WTC11 (cell line): ENCODE measurements around the gene PODN. TPM values are rescaled to one million over a fixed set of nuclear protein-coding genes. Genes with fewer than 3 reads are reported as not detected.

Source experiments
- ATAC-seq: fragments of 200-7000 bp; cut with Tn5 transposase; 2 replicates; pipeline ENCODE4 v1.10.0; 2021; ENCODE audit warnings: mild to moderate bottlenecking, moderate library complexity
- CTCF ChIA-PET: fragments of 300-600 bp; sonication (Branson Sonifier 250); formaldehyde crosslinking; loops from one replicate; lab custom pipeline; 2021; ENCODE audit warnings: antibody characterized with exemption; lab: Charles Lee
- POLR2A ChIA-PET: fragments of 350-600 bp; sonication (Branson Sonifier 250); formaldehyde crosslinking; loops from one replicate; lab custom pipeline; 2021; ENCODE audit warnings: antibody characterized with exemption; lab: Charles Lee
- DNase-seq: peaks from one replicate; pipeline ENCODE4 v3.0.0; 2021; ENCODE audit warnings: low spot score
- H3K27ac Mint-ChIP-seq: 2 replicates; pipeline ENCODE4 v1.8.0; 2021; ENCODE audit warnings: mixed read lengths
- H3K27me3 Mint-ChIP-seq: 2 replicates; pipeline ENCODE4 v1.8.0; 2021; ENCODE audit warnings: low read depth, mild to moderate bottlenecking, moderate library complexity, mixed read lengths
- H3K36me3 Mint-ChIP-seq: 2 replicates; pipeline ENCODE4 v1.8.0; 2021; ENCODE audit warnings: mixed read lengths
- H3K4me1 Mint-ChIP-seq: 2 replicates; pipeline ENCODE4 v1.8.0; 2022; ENCODE audit warnings: mixed read lengths
- H3K4me3 Mint-ChIP-seq: 2 replicates; pipeline ENCODE4 v1.8.0; 2021; ENCODE audit warnings: mild to moderate bottlenecking, moderate library complexity, mixed read lengths
- H3K9me3 Mint-ChIP-seq: 2 replicates; pipeline ENCODE4 v1.8.0; 2021; ENCODE audit warnings: mixed read lengths
- CBFB ChIP-seq: sonication (generic); formaldehyde crosslinking; IDR thresholded peaks from 2 replicates; pipeline ENCODE4 v1.8.1; 2022; ENCODE audit warnings: mild to moderate bottlenecking, low read depth, missing genetic modification reagents
- GTF2I ChIP-seq: fragments of 250-450 bp; sonication (Bioruptor Pico); conservative IDR thresholded peaks from 2 replicates; pipeline ENCODE4 v1.4.0; 2021; ENCODE audit warnings: mild to moderate bottlenecking
- HMGA2 ChIP-seq: fragments of 250-450 bp; sonication (Bioruptor Pico); IDR thresholded peaks from 2 replicates; pipeline ENCODE4 v1.4.0; 2021; ENCODE audit warnings: mild to moderate bottlenecking, moderate library complexity
- IRF2 ChIP-seq: sonication (generic); formaldehyde crosslinking; IDR thresholded peaks from 2 replicates; pipeline ENCODE4 v1.8.0; 2022; ENCODE audit warnings: low read depth, missing genetic modification reagents, borderline replicate concordance
- JAZF1 ChIP-seq: fragments of 250-450 bp; sonication (Bioruptor Pico); IDR thresholded peaks from 2 replicates; pipeline ENCODE4 v1.9.0; 2021; ENCODE audit warnings: moderate library complexity, mild to moderate bottlenecking, inconsistent platforms
- JUN ChIP-seq: sonication (generic); formaldehyde crosslinking; IDR thresholded peaks from 2 replicates; pipeline ENCODE4 v1.8.0; 2023; ENCODE audit warnings: mild to moderate bottlenecking, missing genetic modification reagents
- KAT7 ChIP-seq: sonication (generic); formaldehyde crosslinking; IDR thresholded peaks from 2 replicates; pipeline ENCODE4 v1.8.1; 2023; ENCODE audit warnings: missing genetic modification reagents, mild to moderate bottlenecking, borderline replicate concordance
- MYBL2 ChIP-seq: sonication (generic); formaldehyde crosslinking; IDR thresholded peaks from 2 replicates; pipeline ENCODE4 v1.8.1; 2023; ENCODE audit warnings: mild to moderate bottlenecking, moderate library complexity, missing genetic modification reagents
- NFYB ChIP-seq: sonication (generic); formaldehyde crosslinking; conservative IDR thresholded peaks from 2 replicates; pipeline ENCODE4 v1.8.0; 2022; ENCODE audit warnings: low read depth, missing genetic modification reagents
- NR3C1 ChIP-seq: sonication (generic); formaldehyde crosslinking; conservative IDR thresholded peaks from 2 replicates; pipeline ENCODE4 v1.8.1; 2023; ENCODE audit warnings: low read depth, mild to moderate bottlenecking, missing genetic modification reagents
- RORB ChIP-seq: fragments of 250-450 bp; sonication (Bioruptor Pico); IDR thresholded peaks from 2 replicates; pipeline ENCODE4 v1.9.0; 2021; ENCODE audit warnings: mild to moderate bottlenecking
- SMAD4 ChIP-seq: sonication (generic); formaldehyde crosslinking; IDR thresholded peaks from 2 replicates; pipeline ENCODE4 v1.8.0; 2022; ENCODE audit warnings: mild to moderate bottlenecking, missing genetic modification reagents
- SOX15 ChIP-seq: fragments of 250-450 bp; sonication (Bioruptor Pico); IDR thresholded peaks from 2 replicates; pipeline ENCODE4 v1.9.0; 2021; ENCODE audit warnings: mild to moderate bottlenecking
- SP1 ChIP-seq: sonication (generic); formaldehyde crosslinking; conservative IDR thresholded peaks from 2 replicates; pipeline ENCODE4 v1.8.1; 2022; ENCODE audit warnings: missing genetic modification reagents
- ZBTB21 ChIP-seq: sonication (generic); formaldehyde crosslinking; IDR thresholded peaks from 2 replicates; pipeline ENCODE4 v1.8.1; 2023; ENCODE audit warnings: mild to moderate bottlenecking, missing genetic modification reagents, borderline replicate concordance
- ZNF121 ChIP-seq: sonication (generic); formaldehyde crosslinking; IDR thresholded peaks from 2 replicates; pipeline ENCODE4 v1.8.0; 2023; ENCODE audit warnings: missing genetic modification reagents
- ZNF138 ChIP-seq: sonication (generic); formaldehyde crosslinking; conservative IDR thresholded peaks from 2 replicates; pipeline ENCODE4 v1.8.1; 2022; ENCODE audit warnings: mild to moderate bottlenecking, moderate library complexity, missing genetic modification reagents
- ZNF232 ChIP-seq: sonication (generic); formaldehyde crosslinking; IDR thresholded peaks from 2 replicates; pipeline ENCODE4 v1.8.0; 2022; ENCODE audit warnings: mild to moderate bottlenecking, missing genetic modification reagents
- ZNF416 ChIP-seq: fragments of 250-450 bp; sonication (Bioruptor Pico); IDR thresholded peaks from 2 replicates; pipeline ENCODE4 v1.9.0; 2021; ENCODE audit warnings: mild to moderate bottlenecking, inconsistent platforms
- total RNA-seq: library from RNA; stranded (reverse); gene quantifications from 3 replicates; pipeline ENCODE4 v1.2.3, GENCODE V29; 2021
- TF ChIP-seq, protein P1 (sequence below): sonication (generic); formaldehyde crosslinking; IDR thresholded peaks from 2 replicates; pipeline ENCODE4 v1.8.0; 2023; ENCODE audit warnings: missing genetic modification reagents
- TF ChIP-seq, protein P2 (sequence below): sonication (generic); formaldehyde crosslinking; conservative IDR thresholded peaks from 2 replicates; pipeline ENCODE4 v1.8.1; 2022; ENCODE audit warnings: mild to moderate bottlenecking, missing genetic modification reagents
- TF ChIP-seq, protein P3 (sequence below): fragments of 250-450 bp; sonication (Bioruptor Pico); IDR thresholded peaks from 2 replicates; pipeline ENCODE4 v2.1.2; 2022; ENCODE audit warnings: mild to moderate bottlenecking, moderate library complexity
- TF ChIP-seq, protein P4 (sequence below): fragments of 250-450 bp; sonication (Bioruptor Pico); IDR thresholded peaks from 2 replicates; pipeline ENCODE4 v1.8.0; 2021; ENCODE audit warnings: mild to moderate bottlenecking
- TF ChIP-seq, protein P5 (sequence below): sonication (generic); formaldehyde crosslinking; IDR thresholded peaks from 2 replicates; pipeline ENCODE4 v1.8.1; 2023; ENCODE audit warnings: mild to moderate bottlenecking, missing genetic modification reagents, moderate library complexity
- TF ChIP-seq, protein P6 (sequence below): sonication (generic); formaldehyde crosslinking; IDR thresholded peaks from 2 replicates; pipeline ENCODE4 v1.8.1; 2023; ENCODE audit warnings: mild to moderate bottlenecking, moderate library complexity, missing genetic modification reagents

The PODN gene
- total RNA-seq, 1 experiment from 2014 or later, result 0.48 TPM

DNA sequence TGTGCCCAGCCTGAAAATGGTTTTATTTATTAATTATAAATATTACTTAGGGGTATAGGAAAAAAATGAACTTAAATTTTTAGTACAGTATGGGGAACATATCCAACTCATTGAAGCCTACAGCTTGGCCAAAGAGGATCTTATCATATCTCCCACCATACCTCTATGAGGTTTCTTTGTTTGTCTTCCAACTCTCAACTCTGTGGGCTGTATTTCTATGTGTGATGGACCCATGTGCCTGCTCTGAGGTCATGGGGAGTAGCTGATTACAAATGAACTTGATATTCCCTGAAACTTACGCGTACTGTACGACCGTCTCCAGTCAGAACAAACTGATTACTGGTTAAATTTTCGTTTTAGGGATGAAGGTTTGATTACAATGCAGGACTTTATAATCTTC lies 41.4 kb upstream of the PODN start:
- Mint-ChIP-seq H3K4me1 (peaks cover 6% of the 10 kb centered on the region), H3K9me3 (no peaks in the 10 kb centered on the region), H3K27ac (no peak overlapping the region), H3K36me3 (no peaks in the 10 kb centered on the region), H3K4me3 (no peak overlapping the region), H3K27me3 (no peaks in the 10 kb centered on the region)
- CTCF ChIA-PET, result no interaction called here
- no peak for ATAC-seq
- no peak for TF ChIP-seq MYBL2
- TF ChIP-seq ZNF138 (CRISPR knock-in tag), result no peak
- TF ChIP-seq NFYB (CRISPR knock-in tag), result no peak
- TF ChIP-seq, protein P1, sequence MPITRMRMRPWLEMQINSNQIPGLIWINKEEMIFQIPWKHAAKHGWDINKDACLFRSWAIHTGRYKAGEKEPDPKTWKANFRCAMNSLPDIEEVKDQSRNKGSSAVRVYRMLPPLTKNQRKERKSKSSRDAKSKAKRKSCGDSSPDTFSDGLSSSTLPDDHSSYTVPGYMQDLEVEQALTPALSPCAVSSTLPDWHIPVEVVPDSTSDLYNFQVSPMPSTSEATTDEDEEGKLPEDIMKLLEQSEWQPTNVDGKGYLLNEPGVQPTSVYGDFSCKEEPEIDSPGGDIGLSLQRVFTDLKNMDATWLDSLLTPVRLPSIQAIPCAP (CRISPR knock-in tag), result no peak
- no peak for TF ChIP-seq RORB
- no peak for TF ChIP-seq ZNF416 (CRISPR knock-in tag)
- no peak for TF ChIP-seq HMGA2 (CRISPR knock-in tag)
- TF ChIP-seq, protein P2, sequence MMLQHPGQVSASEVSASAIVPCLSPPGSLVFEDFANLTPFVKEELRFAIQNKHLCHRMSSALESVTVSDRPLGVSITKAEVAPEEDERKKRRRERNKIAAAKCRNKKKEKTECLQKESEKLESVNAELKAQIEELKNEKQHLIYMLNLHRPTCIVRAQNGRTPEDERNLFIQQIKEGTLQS, result no peak
- no peak for TF ChIP-seq SOX15 (CRISPR knock-in tag)
- no peak for TF ChIP-seq NR3C1 (CRISPR knock-in tag)
- DNase-seq, result no peak
- POLR2A ChIA-PET, result no interaction called here

DNA sequence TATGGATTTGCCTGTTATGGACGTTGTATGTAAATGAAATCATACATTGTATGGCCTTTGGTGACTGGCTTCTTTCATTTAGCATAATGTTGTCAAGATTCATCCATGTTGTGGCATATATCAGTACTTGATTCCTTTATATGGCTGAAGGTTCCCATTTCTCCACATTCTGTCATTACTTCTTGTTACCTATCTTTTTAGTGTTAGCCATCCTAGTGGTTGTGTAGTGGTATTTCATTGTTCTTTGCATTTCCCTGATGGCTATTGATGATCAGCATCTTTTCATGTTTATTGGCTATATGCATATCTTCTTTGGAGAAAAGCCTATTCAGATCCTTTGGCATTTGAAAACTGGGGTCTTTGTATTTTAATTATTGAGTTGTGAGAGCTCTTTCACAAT lies 39.8 kb upstream of the PODN start:
- no peaks in the 10 kb centered on the region for H3K4me1 Mint-ChIP-seq
- H3K27ac Mint-ChIP-seq, result peak overlapping the region; percentile 61; the same call in 1 of the 2 replicates
- ChIA-PET CTCF (no interaction called here), POLR2A (no interaction called here)
- H3K4me3 Mint-ChIP-seq, result no peak overlapping the region
- no peak for ATAC-seq
- H3K36me3 Mint-ChIP-seq, result no peaks in the 10 kb centered on the region
- no peak for TF ChIP-seq ZNF121 (CRISPR knock-in tag)
- TF ChIP-seq SMAD4 (CRISPR knock-in tag), result no peak
- no peak for TF ChIP-seq SP1 (CRISPR knock-in tag)
- no peak for TF ChIP-seq GTF2I (CRISPR knock-in tag)
- TF ChIP-seq, protein P3, sequence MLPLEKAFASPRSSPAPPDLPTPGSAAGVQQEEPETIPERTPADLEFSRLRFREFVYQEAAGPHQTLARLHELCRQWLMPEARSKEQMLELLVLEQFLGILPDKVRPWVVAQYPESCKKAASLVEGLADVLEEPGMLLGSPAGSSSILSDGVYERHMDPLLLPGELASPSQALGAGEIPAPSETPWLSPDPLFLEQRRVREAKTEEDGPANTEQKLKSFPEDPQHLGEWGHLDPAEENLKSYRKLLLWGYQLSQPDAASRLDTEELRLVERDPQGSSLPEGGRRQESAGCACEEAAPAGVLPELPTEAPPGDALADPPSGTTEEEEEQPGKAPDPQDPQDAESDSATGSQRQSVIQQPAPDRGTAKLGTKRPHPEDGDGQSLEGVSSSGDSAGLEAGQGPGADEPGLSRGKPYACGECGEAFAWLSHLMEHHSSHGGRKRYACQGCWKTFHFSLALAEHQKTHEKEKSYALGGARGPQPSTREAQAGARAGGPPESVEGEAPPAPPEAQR (CRISPR knock-in tag), result no peak
- TF ChIP-seq ZBTB21, result no peak
- no peak for DNase-seq
- no peaks in the 10 kb centered on the region for H3K27me3 Mint-ChIP-seq
- H3K9me3 Mint-ChIP-seq, result no peaks in the 10 kb centered on the region

DNA sequence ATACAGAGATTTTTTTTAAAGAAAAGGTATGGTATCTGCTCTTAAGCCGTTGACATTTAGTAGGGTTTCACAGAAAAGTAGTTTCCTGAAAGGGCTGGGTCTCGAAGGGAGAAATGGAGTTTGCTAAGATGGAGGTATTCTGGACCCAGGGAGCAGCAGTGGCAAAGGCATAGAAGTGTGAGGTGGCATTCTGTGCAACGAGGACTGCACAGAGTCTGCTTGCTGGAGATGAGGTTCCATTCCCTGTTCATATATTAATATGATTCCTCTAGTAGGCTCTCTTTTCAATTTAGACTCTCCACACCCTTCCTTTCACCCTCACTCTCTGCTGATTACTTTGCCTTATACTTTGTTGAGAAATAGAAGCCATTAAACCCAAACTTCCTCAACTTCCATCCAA lies 38.5 kb upstream of the PODN start:
- CTCF ChIA-PET, result no interaction called here
- no peaks in the 10 kb centered on the region for H3K4me1 Mint-ChIP-seq
- H3K36me3 Mint-ChIP-seq, result no peaks in the 10 kb centered on the region
- H3K27me3 Mint-ChIP-seq, result no peaks in the 10 kb centered on the region
- H3K9me3 Mint-ChIP-seq, result no peaks in the 10 kb centered on the region
- no peak overlapping the region for H3K4me3 Mint-ChIP-seq
- TF ChIP-seq KAT7 (CRISPR knock-in tag) (no peak), JAZF1 (CRISPR knock-in tag) (no peak), JUN (CRISPR knock-in tag) (no peak), ZNF232 (CRISPR knock-in tag) (no peak), IRF2 (CRISPR knock-in tag) (no peak), CBFB (CRISPR knock-in tag) (no peak)
- TF ChIP-seq, protein P4, sequence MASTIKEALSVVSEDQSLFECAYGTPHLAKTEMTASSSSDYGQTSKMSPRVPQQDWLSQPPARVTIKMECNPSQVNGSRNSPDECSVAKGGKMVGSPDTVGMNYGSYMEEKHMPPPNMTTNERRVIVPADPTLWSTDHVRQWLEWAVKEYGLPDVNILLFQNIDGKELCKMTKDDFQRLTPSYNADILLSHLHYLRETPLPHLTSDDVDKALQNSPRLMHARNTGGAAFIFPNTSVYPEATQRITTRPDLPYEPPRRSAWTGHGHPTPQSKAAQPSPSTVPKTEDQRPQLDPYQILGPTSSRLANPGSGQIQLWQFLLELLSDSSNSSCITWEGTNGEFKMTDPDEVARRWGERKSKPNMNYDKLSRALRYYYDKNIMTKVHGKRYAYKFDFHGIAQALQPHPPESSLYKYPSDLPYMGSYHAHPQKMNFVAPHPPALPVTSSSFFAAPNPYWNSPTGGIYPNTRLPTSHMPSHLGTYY (CRISPR knock-in tag), result no peak
- TF ChIP-seq, protein P5, sequence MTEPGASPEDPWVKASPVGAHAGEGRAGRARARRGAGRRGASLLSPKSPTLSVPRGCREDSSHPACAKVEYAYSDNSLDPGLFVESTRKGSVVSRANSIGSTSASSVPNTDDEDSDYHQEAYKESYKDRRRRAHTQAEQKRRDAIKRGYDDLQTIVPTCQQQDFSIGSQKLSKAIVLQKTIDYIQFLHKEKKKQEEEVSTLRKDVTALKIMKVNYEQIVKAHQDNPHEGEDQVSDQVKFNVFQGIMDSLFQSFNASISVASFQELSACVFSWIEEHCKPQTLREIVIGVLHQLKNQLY (CRISPR knock-in tag), result no peak
- TF ChIP-seq, protein P6, sequence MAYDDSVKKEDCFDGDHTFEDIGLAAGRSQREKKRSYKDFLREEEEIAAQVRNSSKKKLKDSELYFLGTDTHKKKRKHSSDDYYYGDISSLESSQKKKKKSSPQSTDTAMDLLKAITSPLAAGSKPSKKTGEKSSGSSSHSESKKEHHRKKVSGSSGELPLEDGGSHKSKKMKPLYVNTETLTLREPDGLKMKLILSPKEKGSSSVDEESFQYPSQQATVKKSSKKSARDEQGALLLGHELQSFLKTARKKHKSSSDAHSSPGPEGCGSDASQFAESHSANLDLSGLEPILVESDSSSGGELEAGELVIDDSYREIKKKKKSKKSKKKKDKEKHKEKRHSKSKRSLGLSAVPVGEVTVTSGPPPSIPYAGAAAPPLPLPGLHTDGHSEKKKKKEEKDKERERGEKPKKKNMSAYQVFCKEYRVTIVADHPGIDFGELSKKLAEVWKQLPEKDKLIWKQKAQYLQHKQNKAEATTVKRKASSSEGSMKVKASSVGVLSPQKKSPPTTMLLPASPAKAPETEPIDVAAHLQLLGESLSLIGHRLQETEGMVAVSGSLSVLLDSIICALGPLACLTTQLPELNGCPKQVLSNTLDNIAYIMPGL (CRISPR knock-in tag), result no peak
- no peak for DNase-seq
- no peak for ATAC-seq
- no peak overlapping the region for H3K27ac Mint-ChIP-seq
- POLR2A ChIA-PET, result no interaction called here
